ENCODE data around the gene DNTT.

GRCh38 chr10:96346295-96346694 is 42.1 kb downstream of the DNTT start:
- TF ChIP-seq GATA3 (IDR thresholded peaks at IDR 0.05; ENCODE audit: low read depth, low read length) (no peak), GATA2 (IDR thresholded peaks at IDR 0.05; ENCODE audit: low read depth, low read length) (no peak)

All from SH-SY5Y (cell line).